Germinal center (tissue), 1 donor: ENCODE results near the gene SPEG.

Experiments
- DNase-seq: peaks from one replicate; pipeline ENCODE4 v3.0.0; 2012; ENCODE audit warnings: mixed read lengths, low spot score

The SPEG gene

DNA sequence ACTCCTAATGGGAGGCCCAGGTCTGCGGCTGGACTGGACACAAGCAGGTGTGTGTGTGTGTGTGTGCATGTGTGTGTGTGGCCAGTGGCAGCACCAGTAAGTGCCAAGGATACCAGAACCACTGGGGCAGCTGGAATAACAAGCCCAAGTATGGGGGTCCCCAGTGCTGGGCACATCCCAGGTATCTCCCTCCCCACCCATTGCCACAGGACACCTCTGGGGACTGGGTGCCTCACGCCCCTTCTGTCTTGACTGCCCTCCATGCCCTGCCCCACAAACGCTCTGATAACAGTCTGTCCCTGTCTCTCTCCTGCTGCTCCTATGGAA, 9.0 kb downstream of the SPEG start:
- DNase-seq, result no peak

DNA sequence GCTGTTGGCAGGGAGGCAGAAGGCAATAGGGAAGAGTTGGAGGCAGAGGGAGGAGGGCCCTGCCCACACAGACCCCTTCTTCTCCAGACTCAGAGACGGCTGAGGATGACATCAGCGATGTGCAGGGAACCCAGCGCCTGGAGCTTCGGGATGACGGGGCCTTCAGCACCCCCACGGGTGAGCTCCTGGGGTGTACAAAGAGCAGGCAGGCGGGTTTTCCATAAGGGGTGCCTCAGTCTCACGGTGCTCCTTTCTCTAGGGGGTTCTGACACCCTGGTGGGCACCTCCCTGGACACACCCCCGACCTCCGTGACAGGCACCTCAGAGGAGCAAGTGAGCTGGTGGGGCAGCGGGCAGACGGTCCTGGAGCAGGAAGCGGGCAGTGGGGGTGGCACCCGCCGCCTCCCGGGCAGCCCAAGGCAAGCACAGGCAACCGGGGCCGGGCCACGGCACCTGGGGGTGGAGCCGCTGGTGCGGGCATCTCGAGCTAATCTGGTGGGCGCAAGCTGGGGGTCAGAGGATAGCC, 10.0 kb downstream of the SPEG start:
- no peak for DNase-seq

DNA sequence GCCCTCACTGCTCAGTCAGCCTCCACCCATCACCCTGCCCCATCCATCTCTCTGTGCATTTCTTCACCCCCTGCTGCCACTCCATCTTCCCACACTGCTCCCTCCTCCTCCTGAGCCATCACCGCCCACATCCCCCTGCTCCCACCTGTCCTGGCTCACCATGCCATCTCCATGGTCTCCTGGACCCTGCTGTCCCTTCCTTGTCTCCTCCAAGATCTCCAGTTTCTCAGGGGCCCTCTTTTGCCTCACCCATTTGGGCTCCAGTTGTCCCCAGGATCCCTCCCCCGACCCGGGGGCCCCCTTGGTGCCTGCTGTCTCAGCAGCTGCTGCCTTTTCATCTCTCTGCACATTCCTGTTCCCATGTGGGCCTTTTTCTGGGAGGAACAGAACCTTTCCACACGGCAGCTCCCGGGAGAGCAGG, 10.6 kb downstream of the SPEG start:
- no peak for DNase-seq

DNA sequence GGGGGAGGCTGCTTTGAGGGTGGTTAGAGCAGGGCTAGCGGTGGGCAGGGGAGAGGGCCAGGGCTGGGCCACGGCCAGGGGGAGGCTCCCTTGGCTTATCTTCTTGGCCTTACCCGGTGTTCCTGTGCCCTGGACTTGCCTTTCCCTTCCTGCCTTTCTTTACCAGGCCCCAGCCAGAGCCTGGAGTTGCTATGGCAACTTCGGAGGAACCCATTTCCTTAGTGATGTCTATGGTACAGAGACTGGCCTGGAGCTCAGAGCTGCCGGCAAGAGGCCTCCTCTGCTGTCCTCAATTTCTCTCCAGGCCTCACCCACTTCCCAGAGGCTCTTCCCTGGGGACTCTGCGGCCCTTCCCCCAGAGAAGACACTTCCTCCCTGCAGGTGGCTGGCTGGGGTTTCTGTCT, 11.5 kb downstream of the SPEG start:
- DNase-seq, result no peak

DNA sequence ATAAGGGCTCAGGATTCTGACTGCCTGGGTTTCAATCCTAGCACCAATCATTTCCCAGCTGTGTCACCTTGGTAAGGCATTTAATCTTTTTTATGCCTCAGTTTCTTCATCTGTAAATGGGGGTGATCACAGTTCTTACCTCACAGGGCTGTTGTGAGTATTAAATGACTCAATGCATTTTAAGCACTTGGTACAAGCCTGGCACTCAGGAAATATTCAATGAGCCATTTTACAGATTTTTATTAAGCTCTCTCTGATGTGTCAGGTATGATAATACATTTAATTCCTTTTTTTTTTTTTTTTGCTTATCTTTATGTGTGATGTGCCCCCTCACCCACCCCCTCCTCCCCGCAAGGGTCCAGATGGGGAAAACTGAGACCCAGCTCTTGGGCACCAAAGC, 12.0 kb downstream of the SPEG start:
- no peak for DNase-seq

DNA sequence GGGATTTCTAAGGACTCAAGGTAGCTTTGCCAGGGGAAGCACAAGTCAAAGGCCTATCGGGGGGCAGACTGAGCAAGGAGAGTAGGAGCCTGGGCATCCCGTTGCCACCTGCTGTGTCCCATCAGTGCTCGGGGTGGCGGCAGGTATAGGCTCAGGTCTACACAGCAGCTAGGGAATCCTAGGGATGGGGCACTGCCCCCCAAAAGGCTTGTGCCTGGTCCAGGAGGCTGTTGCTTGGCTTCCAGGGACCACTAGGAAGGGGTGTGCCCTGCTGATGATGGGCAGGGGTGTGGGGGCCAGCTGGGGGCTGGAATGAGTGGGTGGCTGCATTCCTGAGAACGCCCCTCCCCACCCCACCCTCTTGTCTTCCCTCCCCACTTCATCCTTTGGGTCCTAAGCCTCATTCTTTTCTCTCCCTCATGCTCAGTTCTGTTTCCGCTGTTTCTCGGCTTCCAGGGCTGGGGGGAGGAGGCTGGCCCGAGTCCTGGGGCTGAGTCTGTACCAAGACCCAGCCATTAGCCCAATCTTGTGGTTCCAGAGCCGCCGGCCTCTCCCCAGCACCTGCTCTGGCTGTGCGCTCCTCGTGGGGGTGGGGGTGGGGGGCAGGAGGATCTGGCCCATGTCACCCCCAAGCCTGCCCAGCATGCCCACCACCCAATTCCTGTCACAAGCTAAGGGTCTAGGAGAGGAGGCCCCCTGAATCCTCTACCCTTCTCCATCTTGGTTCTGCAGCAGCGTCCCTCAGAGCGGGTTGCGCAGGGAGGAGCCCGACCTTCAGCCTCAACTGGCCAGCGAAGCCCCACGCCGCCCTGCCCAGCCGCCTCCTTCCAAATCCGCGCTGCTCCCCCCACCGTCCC, 12.8 kb downstream of the SPEG start:
- no peak for DNase-seq

DNA sequence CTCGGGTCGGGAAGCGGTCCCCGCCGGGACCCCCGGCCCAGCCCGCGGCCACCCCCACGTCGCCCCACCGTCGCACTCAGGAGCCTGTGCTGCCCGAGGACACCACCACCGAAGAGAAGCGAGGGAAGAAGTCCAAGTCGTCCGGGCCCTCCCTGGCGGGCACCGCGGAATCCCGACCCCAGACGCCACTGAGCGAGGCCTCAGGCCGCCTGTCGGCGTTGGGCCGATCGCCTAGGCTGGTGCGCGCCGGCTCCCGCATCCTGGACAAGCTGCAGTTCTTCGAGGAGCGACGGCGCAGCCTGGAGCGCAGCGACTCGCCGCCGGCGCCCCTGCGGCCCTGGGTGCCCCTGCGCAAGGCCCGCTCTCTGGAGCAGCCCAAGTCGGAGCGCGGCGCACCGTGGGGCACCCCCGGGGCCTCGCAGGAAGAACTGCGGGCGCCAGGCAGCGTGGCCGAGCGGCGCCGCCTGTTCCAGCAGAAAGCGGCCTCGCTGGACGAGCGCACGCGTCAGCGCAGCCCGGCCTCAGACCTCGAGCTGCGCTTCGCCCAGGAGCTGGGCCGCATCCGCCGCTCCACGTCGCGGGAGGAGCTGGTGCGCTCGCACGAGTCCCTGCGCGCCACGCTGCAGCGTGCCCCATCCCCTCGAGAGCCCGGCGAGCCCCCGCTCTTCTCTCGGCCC, 13.6 kb downstream of the SPEG start:
- no peak for DNase-seq

DNA sequence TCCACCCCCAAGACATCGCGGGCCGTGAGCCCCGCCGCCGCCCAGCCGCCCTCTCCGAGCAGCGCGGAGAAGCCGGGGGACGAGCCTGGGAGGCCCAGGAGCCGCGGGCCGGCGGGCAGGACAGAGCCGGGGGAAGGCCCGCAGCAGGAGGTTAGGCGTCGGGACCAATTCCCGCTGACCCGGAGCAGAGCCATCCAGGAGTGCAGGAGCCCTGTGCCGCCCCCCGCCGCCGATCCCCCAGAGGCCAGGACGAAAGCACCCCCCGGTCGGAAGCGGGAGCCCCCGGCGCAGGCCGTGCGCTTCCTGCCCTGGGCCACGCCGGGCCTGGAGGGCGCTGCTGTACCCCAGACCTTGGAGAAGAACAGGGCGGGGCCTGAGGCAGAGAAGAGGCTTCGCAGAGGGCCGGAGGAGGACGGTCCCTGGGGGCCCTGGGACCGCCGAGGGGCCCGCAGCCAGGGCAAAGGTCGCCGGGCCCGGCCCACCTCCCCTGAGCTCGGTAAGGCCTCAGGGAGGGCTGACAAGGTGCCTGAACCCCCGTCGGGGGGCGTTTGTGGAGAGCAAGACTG, 14.2 kb downstream of the SPEG start:
- no peak for DNase-seq

DNA sequence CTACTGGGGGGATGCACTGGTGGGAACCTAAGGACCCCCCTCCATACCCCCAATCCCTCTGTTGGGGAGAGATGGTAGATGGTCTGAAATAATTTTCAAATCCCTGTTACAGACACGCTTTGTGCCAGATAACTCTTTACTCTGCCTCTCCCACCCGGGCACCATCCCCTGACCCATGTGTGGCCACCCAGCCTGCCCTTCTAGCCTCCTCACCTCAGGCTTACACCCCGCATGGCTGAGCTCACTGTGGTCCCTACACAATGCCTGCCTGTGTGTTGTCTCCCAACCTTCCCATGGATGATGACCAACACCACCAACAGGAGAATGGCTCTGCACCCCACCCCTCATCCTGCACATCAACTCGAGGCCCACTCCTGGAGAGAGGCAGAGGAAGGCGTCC, 15.0 kb downstream of the SPEG start:
- no peak for DNase-seq

DNA sequence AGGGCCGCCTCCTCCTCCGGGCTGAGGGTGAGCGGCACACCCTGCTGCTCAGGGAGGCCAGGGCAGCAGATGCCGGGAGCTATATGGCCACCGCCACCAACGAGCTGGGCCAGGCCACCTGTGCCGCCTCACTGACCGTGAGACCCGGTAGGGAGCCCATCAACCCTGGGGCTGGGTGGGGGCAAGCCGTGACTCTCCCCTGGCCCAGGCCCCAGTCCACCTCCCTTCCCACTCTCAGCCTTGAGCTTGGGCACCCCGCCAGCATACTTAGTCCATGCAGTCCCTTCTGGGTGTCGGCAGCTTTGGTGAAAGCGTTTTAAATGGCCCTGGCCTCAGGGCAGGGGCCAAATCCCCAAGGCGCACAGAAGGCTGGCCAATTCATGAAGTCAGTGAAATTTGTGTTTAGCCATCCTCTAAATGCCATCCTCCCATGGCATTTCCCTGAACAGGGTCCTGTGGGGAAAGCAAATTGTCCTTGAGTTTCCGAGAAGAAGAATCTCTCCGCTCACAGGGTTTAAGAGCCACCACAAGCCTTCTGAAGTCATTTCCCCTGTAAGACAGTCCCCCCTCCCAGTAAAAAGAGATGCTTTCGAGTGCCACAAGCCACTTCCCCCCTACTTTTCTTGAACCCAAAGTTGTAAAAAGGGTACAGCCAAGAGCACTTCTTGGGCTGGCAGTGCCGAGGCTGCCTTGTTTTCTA, 17.2 kb downstream of the SPEG start:
- DNase-seq, result no peak

DNA sequence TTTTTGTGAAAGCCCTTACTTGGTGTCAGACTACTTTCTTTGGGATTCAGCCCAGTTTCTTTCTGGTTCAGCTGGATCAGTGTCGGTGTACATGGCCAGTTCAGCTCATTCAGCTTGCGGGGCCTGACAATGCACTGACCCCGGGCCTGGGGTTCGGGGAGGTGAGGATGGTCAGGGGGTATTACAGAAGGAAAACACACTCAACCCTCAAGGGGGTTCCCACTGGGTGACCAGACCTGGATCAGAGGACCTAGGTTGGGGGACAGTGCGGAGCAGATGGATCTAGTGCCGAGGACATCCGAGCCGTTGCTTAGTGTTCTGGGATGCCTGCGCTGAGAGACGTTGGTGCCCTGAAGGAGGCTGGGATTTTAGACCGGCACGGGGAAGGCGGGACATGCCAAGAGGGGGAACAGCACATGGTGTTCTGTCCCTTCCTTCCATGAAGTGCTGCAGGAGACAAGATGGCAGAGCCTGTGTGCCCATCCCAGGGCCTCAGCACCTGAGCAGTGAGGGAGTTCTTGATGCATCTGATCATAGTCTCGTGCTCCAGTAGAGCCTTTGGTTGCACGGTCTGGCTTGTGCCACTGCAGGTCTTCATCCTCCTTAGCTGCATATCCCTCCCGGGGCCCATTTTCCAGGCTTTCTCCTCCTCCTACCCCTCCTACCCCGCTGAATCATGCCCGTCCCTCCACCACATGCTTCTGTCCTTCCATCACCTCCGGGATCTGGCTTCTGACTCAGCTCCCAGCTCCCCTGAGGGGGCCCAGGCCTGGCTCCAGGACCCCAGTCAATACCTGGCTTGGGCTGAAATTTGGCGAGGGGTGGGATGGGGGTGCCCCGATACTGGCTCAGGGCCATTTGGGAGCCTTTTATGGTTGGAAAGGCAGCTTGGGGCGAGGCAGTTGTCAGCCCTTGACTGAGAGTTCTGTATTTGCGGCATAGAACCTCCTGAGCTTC, 18.0 kb downstream of the SPEG start:
- no peak for DNase-seq

DNA sequence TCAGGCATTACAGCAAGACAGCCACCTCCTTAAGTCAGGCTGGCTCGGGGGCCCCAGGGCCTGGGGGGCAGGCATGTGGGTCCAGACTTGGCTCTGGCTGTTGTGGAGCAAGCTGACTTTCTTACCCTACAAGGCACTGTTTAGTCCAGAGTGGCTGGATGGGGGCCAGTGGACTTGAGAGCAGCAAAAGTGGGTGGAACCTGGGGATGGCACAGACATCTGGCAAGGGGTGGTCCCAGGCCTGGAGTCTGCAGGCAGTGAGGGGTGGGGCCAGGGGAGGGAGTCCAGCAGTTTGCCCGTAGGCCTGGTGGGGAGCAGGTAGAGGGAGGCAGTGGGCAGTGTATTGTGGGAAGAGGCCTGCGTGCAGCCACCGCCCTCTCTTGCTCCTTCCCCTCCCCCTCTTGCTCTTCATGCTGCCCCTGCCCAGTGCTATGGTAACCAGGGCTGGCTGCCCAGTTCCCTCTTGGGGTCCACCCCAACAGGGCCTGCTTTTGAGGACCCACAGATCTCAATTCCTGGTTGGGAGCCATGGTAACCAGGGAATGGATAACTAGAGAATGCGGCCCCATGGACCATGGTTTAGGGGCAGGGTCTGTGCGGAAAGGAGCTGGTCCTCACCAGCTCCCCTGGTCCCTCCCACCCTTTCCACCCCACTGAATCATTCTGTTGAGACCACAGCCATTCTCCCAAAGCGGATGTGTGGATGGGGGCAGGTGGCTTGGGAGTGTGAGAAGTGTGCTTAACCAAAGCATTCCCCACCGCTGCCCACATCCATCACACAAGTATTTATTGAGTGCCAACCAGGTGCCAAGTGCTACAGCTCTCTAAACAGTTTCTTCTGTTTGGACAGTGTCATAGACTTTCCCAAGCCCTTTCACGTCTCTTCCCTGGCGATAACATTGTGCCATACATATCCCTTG, 19.3 kb downstream of the SPEG start:
- DNase-seq, result no peak

DNA sequence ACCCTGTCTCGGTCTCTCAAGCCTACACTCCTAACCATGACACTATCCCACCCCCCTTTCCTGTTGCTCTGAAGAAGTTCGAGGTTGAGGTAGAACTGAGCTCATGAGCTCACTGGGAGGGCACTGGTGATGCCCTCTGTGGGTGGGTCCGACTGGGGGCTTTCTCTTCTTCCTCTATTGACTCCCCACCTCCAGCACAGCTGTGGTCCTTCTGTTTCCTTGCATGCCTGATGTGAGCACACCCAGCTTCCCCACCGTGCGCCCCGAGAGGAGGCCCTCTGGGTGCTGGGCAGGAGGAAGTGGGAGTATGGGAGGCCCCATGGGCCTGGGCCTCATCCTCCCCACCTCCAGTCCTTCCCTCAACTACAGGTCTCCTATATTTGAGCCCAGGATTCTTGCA, 20.9 kb downstream of the SPEG start:
- DNase-seq, result no peak

DNA sequence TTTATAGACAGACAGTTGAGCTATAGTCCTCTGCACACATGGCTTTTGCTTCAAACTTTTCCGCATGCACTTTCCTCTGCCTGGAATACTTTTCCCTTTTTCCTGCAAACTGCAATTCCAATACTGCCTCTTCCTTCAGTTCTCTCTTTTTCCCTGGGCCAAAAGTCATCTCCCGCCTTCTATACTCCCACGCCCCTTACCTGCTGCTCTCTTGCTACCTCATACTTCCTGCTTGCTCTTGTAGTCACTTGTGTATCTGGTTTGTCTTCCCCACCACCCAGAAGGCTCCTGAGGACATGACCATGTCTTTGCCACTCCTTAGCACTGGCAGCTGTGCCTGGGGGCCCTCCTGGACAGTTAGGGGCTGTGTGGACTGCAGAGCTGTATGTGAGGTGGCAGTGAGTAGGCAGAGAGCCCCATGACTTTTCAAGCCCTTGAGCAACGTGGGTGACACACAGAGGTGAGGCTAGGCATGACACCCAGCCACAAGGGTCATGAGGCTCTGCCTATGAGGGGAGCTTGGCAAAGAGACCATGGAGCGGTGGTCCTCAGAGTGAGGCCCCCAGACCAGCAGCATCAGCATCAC, 23.2 kb downstream of the SPEG start:
- DNase-seq, result no peak

DNA sequence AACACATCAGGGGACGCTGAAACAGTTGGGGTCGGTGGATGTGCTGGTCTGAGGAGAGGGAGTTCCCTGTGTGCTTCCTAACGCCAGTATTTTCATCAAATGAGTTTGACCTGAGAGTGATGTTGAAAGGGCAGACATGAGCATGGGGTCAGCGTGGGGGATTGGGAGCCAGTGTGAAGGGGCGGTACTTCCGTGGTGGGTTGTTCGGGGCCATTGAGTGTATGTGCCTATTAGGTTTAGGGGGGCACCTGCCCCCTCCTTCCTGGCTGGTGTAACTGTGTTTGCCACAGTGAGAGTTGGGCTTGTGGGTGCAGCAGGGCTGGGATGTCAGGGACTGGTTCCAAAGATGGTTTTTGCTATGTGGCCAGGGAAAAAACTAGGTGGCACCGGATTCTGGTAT, 24.4 kb downstream of the SPEG start:
- DNase-seq, result no peak

DNA sequence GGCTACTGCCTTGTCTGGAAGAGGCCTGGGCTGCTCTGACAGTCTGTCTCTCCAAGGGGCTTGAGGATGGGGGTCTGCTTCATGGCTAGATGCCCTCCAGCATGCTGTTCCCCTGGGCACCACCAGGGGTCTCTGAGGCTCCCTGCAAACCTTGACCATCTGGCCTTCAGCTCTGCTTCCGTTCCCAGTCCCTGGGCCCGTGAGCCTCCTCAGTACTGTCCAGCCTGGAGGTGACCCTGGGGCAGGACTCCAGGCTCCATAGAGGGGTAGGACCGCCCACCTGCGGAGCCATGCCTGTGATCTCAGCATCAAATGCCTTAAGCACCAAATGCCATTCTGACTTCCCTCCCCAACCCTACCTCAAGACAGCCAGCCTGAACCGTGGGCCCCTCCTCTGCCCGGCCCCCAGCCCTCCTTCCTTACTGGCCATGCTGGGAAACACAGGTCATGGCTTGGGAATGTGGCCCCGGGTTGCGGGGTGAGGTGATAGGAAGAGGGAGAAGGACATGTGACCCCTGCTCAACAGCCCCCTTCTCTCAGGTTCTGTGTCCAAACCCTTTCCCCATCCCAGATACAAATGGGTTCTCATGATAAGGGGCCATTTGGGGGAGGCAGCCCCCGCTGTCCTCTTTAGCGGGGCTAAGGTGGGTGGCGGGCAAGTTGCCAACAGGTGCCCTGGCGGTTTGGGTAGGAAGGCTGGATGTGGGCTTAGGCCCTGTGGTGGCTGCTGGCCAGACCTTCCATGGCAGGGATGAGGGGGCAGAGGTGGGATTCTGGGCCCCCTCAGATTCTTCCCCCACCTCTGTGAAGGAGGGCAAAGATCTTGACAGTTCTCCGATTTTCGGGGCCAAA, 25.0 kb downstream of the SPEG start:
- peak; percentile 69 for DNase-seq

DNA sequence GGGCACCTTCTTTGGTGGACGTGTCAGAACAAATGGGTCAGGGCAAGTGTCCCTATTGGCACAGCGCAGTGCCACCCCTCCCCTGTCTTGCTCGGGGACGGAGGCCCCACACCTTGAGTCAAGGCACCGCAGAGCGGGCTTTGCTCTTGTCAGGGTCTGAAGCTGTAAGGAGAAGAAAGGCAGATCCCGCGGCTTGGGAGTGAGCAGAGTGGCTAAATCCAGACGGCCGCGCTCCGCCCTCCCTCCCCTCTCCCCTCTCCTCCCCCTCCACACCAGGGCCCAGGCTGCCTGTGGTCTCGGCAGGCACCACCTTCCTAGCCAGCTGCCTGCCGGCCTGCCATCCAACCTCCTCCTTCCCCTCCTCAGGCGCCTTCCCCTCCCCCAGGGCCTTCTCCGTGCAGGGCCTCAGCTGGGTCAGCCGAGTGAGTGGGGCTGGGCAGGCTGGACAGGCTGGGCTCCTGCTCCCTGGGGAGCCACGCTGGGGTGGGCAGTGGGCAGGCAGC, 25.8 kb downstream of the SPEG start:
- no peak for DNase-seq

DNA sequence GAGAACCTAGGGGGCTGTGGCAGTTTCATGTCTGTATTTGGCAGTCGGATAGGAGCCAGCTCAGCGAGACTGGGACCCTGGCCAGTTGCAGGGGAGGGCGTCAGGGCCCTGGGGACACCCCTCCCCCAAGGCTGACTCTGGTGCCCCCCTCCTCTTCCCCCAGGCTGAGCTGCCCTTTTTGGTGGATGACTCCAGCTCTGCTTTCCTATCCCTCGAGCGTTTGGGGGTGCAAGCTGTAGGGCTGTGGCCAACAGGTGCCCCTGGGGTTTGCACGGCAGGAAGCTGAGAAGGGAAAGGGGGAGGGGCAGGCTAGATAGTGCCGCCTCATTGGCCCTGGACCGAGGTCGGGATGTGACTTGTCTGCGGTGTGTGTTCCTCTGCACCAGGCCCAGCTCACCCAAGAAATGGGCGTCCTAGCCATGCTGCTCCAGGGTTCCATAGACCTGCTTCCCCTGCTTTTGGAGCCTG, 26.4 kb downstream of the SPEG start:
- no peak for DNase-seq

DNA sequence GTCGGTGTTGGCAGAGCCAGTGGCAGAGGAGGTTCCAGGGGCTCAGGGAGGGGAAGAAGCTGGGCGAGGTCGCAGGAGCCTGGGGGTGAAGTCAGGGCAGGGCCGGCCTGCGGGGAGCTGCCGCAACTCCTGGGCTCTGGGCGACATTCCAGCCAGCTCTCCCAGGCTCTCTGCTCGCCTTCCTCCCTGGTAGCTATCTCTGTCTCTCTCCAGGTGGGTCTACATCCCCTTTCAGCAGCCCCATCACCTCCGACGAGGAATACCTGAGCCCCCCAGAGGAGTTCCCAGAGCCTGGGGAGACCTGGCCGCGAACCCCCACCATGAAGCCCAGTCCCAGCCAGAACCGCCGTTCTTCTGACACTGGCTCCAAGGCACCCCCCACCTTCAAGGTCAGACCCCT, 27.0 kb downstream of the SPEG start:
- DNase-seq, result no peak
